IMR-90 (cell line): ENCODE measurements around the gene SSBP2. TPM values are rescaled to one million over a fixed set of nuclear protein-coding genes. Genes with fewer than 3 reads are reported as not detected.

Experiments
- ATAC-seq: fragments of 200-7000 bp; cut with Tn5 transposase; 2 replicates; pipeline ENCODE4 v1.9.1; 2020; ENCODE audit warnings: low read depth, mild to moderate bottlenecking, moderate library complexity
- BruUV-seq: library from RNA; stranded (reverse); fragments of 400-500 nt; replicated peaks from 2 replicates; lab custom pipeline; 2021; lab: Mats Ljungman, UMichigan
- CTCF ChIA-PET: fragments of 300-600 bp; formaldehyde crosslinking; extraction: SDS; loops from one replicate; lab custom pipeline; 2021; ENCODE audit warnings: antibody characterized with exemption; lab: Yijun Ruan, JAX
- POLR2A ChIA-PET: fragments of 300-600 bp; sonication (Branson Sonifier 250); formaldehyde crosslinking; loops from one replicate; lab custom pipeline; 2022; ENCODE audit warnings: antibody characterized with exemption; ENCODE audit not compliant: unreplicated experiment; lab: Charles Lee
- DNase-seq: peaks from one replicate; pipeline ENCODE4 v3.0.0; 2013
- H2AFZ ChIP-seq: replicated peaks from 2 replicates; pipeline ENCODE3; 2013; ENCODE audit warnings: low read length, mild to moderate bottlenecking; ENCODE audit not compliant: poor library complexity
- H2AK5ac ChIP-seq: 2 replicates; pipeline ENCODE4 v1.6.1; 2013; ENCODE audit warnings: low read depth, low read length, inconsistent platforms
- H2AK9ac ChIP-seq: replicated peaks from 2 replicates; pipeline ENCODE3; 2013; ENCODE audit warnings: mild to moderate bottlenecking, low read depth, low read length, moderate library complexity; ENCODE audit not compliant: poor library complexity
- H2BK120ac ChIP-seq: 2 replicates; pipeline ENCODE4 v1.6.1; 2013; ENCODE audit warnings: low read depth, low read length, inconsistent platforms
- H2BK15ac ChIP-seq: 3 replicates; pipeline ENCODE4 v1.6.1; 2013; ENCODE audit warnings: low read depth, low read length, inconsistent platforms
- H2BK20ac ChIP-seq: 2 replicates; pipeline ENCODE4 v1.6.1; 2013; ENCODE audit warnings: low read depth, mild to moderate bottlenecking, inconsistent platforms, low read length, moderate library complexity
- H2BK5ac ChIP-seq: 2 replicates; pipeline ENCODE4 v1.6.1; 2013; ENCODE audit warnings: mild to moderate bottlenecking, low read depth, low read length, inconsistent platforms; ENCODE audit not compliant: poor library complexity, severe bottlenecking
- H3K14ac ChIP-seq: replicated peaks from 2 replicates; pipeline ENCODE4 v1.6.1; 2013; ENCODE audit warnings: low read depth, low read length, inconsistent platforms
- H3K18ac ChIP-seq: 2 replicates; pipeline ENCODE4 v1.6.1; 2013; ENCODE audit warnings: low read depth, low read length, control low read depth
- H3K23ac ChIP-seq: 2 replicates; pipeline ENCODE4 v1.6.1; 2013; ENCODE audit warnings: low read depth, low read length, inconsistent platforms
- H3K27ac ChIP-seq: 2 replicates; pipeline ENCODE4 v1.5.1; 2013; ENCODE audit warnings: mild to moderate bottlenecking, control low read depth, low read length; ENCODE audit not compliant: insufficient read depth
- H3K27me3 ChIP-seq: 2 replicates; pipeline ENCODE4 v1.6.1; 2013; ENCODE audit warnings: low read length; ENCODE audit not compliant: control insufficient read depth, insufficient read depth
- H3K36me3 ChIP-seq: 2 replicates; pipeline ENCODE4 v1.6.1; 2013; ENCODE audit warnings: low read length, mixed read lengths; ENCODE audit not compliant: control insufficient read depth, insufficient read depth
- H3K4ac ChIP-seq: 2 replicates; pipeline ENCODE4 v1.6.1; 2013; ENCODE audit warnings: low read depth, low read length, inconsistent platforms
- H3K4me1 ChIP-seq: 2 replicates; pipeline ENCODE4 v1.6.1; 2013; ENCODE audit warnings: low read length, mixed read lengths; ENCODE audit not compliant: control insufficient read depth, insufficient read depth
- H3K4me2 ChIP-seq: 2 replicates; pipeline ENCODE4 v1.6.1; 2013; ENCODE audit warnings: low read depth, mild to moderate bottlenecking, control low read depth, low read length, moderate library complexity
- H3K4me3 ChIP-seq: 2 replicates; pipeline ENCODE4 v1.5.1; 2013; ENCODE audit warnings: low read depth, mild to moderate bottlenecking, control low read depth, low read length, moderate library complexity; ENCODE audit not compliant: insufficient read depth
- H3K56ac ChIP-seq: 2 replicates; pipeline ENCODE4 v1.6.1; 2013; ENCODE audit warnings: low read length, inconsistent platforms; ENCODE audit not compliant: insufficient read depth; ENCODE audit errors: extremely low read depth
- H3K79me1 ChIP-seq, 2 experiments: 2 replicates each; pipeline ENCODE4 v1.6.1; 2013; ENCODE audit warnings: low read length in 2 of 2, inconsistent platforms in 1 of 2, low read depth in 1 of 2
- H3K9ac ChIP-seq: 2 replicates; pipeline ENCODE4 v1.6.1; 2013; ENCODE audit warnings: low read depth, low read length, control low read depth
- H3K9me1 ChIP-seq: 2 replicates; pipeline ENCODE4 v1.6.1; 2013; ENCODE audit warnings: low read length, inconsistent platforms; ENCODE audit not compliant: insufficient read depth
- H3K9me3 ChIP-seq: 2 replicates; pipeline ENCODE4 v1.6.1; 2013; ENCODE audit warnings: low read length; ENCODE audit not compliant: control insufficient read depth, insufficient read depth
- H4K20me1 ChIP-seq: 2 replicates; pipeline ENCODE4 v1.6.1; 2013; ENCODE audit warnings: low read length, inconsistent platforms; ENCODE audit not compliant: insufficient read depth
- H4K5ac ChIP-seq: 2 replicates; pipeline ENCODE4 v1.6.1; 2013; ENCODE audit warnings: mild to moderate bottlenecking, low read depth, low read length, control low read depth
- H4K8ac ChIP-seq, 2 experiments: 2 replicates each; pipeline ENCODE4 v1.6.1; 2013; ENCODE audit warnings: low read depth in 2 of 2, low read length in 2 of 2, control low read depth in 1 of 2, inconsistent platforms in 1 of 2
- H4K91ac ChIP-seq: 2 replicates; pipeline ENCODE4 v1.6.1; 2013; ENCODE audit warnings: low read depth, low read length, inconsistent platforms; ENCODE audit not compliant: insufficient read depth
- CEBPB ChIP-seq: IDR thresholded peaks from 2 replicates; pipeline ENCODE4 v1.6.1; 2012; ENCODE audit warnings: low read depth, low read length, improper control_type of control experiment
- CHD1 ChIP-seq: IDR thresholded peaks from 2 replicates; pipeline ENCODE4 v1.6.1; 2012; ENCODE audit warnings: low read depth, low read length, improper control_type of control experiment
- CTCF ChIP-seq: conservative IDR thresholded peaks from 2 replicates; pipeline ENCODE4 v1.5.1; 2012; ENCODE audit warnings: mild to moderate bottlenecking, low read depth, low read length, improper control_type of control experiment
- ELK1 ChIP-seq: fragments of 150-350 bp; IDR thresholded peaks from 2 replicates; pipeline ENCODE4 v1.6.1; 2016; ENCODE audit warnings: low read depth, mild to moderate bottlenecking, low read length, moderate library complexity, borderline replicate concordance
- FOS ChIP-seq: fragments of 150-350 bp; IDR thresholded peaks from 2 replicates; pipeline ENCODE4 v1.6.1; 2016; ENCODE audit warnings: low read depth, low read length
- MAFK ChIP-seq: IDR thresholded peaks from 2 replicates; pipeline ENCODE4 v1.6.1; 2012; ENCODE audit warnings: low read depth, low read length, improper control_type of control experiment
- MAZ ChIP-seq: IDR thresholded peaks from 2 replicates; pipeline ENCODE4 v1.6.1; 2012; ENCODE audit warnings: low read depth, mild to moderate bottlenecking, low read length, improper control_type of control experiment, moderate library complexity, borderline replicate concordance
- NFE2L2 ChIP-seq: fragments of 150-350 bp; IDR thresholded peaks from 2 replicates; pipeline ENCODE4 v1.6.1; 2016; ENCODE audit warnings: low read depth, mild to moderate bottlenecking, low read length
- POLR2A ChIP-seq: IDR thresholded peaks from 2 replicates; pipeline ENCODE4 v1.6.1; 2012; ENCODE audit warnings: mild to moderate bottlenecking, low read depth, low read length
- RAD21 ChIP-seq: IDR thresholded peaks from 2 replicates; pipeline ENCODE4 v1.6.1; 2012; ENCODE audit warnings: low read length, improper control_type of control experiment
- RCOR1 ChIP-seq: IDR thresholded peaks from 2 replicates; pipeline ENCODE4 v1.6.1; 2012; ENCODE audit warnings: mild to moderate bottlenecking, low read length, improper control_type of control experiment; ENCODE audit not compliant: insufficient replicate concordance
- RFX5 ChIP-seq: IDR thresholded peaks from 2 replicates; pipeline ENCODE4 v1.8.0; 2012; ENCODE audit warnings: low read depth, mild to moderate bottlenecking, low read length, moderate library complexity
- SMC3 ChIP-seq: fragments of 150-350 bp; IDR thresholded peaks from 2 replicates; pipeline ENCODE4 v1.6.1; 2016; ENCODE audit warnings: low read depth, mild to moderate bottlenecking, antibody characterized with exemption, low read length, moderate library complexity
- USF2 ChIP-seq: fragments of 150-350 bp; IDR thresholded peaks from 2 replicates; pipeline ENCODE4 v1.6.1; 2017; ENCODE audit warnings: mild to moderate bottlenecking, antibody characterized with exemption, low read length, low read depth
- WGBS, 2 experiments: methylation state at CpG; one replicate each; pipeline versions ENCODE4 v1.1.5 to v1.1.7; 2013; ENCODE audit warnings: missing lambda C conversion rate in 2 of 2; ENCODE audit not compliant: insufficient read length in 1 of 2; ENCODE audit errors: extremely low coverage in 2 of 2; 5-methylcytosine and 5-hydroxymethylcytosine counted together
- dilution Hi-C: fragments of 300-500 bp; cut with HindIII; formaldehyde crosslinking; loops from one replicate; pipeline ENCODE4 v1.14.3; 2018; ENCODE audit warnings: low sequenced_read_pairs; ENCODE audit not compliant: unreplicated experiment
- in situ Hi-C: fragments of 300-500 bp; cut with MboI; formaldehyde crosslinking; loops from 3 replicates; pipeline ENCODE4 v1.14.3; 2019; ENCODE audit warnings: low sequenced_read_pairs, inconsistent platforms, mixed read lengths
- intact Hi-C: fragments of 100-400 bp; cut with micrococcal nuclease; formaldehyde crosslinking; loops from 2 replicates; pipeline ENCODE4 v1.10.0; 2022
- polyA plus RNA-seq, 3 experiments: library from polyadenylated mRNA; depleted of rRNA; stranded (reverse); fragments of >200 nt; gene quantifications; 2 replicates each; pipeline ENCODE4 v1.2.3, GENCODE V29; 2012; ENCODE audit warnings: low replicate concordance in 1 of 3
- total RNA-seq: library from RNA; depleted of rRNA; stranded (reverse); fragments of >200 nt; gene quantifications from 2 replicates; pipeline ENCODE4 v1.2.3, GENCODE V29; 2012

Gene SSBP2
- total and polyA plus RNA-seq, 2 of the 4 experiments (the other 2 are of a cell fraction), result 38.4 to 42.7 TPM

GRCh38 chr5:81519217-81519905 lies 231.5 kb downstream of the SSBP2 start:
- CTCF ChIA-PET, result interaction anchor here (0.7 kb wide), 1 partner anchor 34 kb away, joined by 3 read pairs; no protein-coding TSS in a partner anchor
- TF ChIP-seq RFX5 (no peak), CTCF (no peak), RCOR1 (no peak), MAZ (no peak), POLR2A (no peak), ELK1 (no peak), USF2 (no peak), RAD21 (no peak), CEBPB (no peak), SMC3 (no peak), CHD1 (no peak), NFE2L2 (no peak), FOS (no peak), MAFK (no peak)
- Histone ChIP-seq H4K5ac (no peak overlapping the region), H3K4me2 (no peak overlapping the region), H3K27ac (no peak overlapping the region), H3K79me1 (no peaks in the 10 kb centered on the region; a peak in 1 of 4 replicates), H2BK5ac (no peak overlapping the region), H3K4me1 (no peaks in the 10 kb centered on the region), H4K8ac (no peak overlapping the region), H4K91ac (no peak overlapping the region), H3K23ac (no peak overlapping the region), H3K4ac (no peak overlapping the region), H2AK5ac (no peak overlapping the region), H2BK120ac (no peak overlapping the region), H3K18ac (no peak overlapping the region), H3K27me3 (no peaks in the 10 kb centered on the region), H2BK20ac (no peak overlapping the region), H3K9me1 (no peaks in the 10 kb centered on the region), H3K14ac (no peak overlapping the region), H3K9ac (no peak overlapping the region), H2BK15ac (no peak overlapping the region), H2AK9ac (no peak overlapping the region), H2AFZ (no peak overlapping the region), H4K20me1 (no peaks in the 10 kb centered on the region), H3K36me3 (no peaks in the 10 kb centered on the region), H3K56ac (no peak overlapping the region), H3K4me3 (no peak overlapping the region), H3K9me3 (no peaks in the 10 kb centered on the region)
- WGBS, 2 experiments, result no CpG with 5 or more reads among the region's 2 CpGs
- in situ Hi-C loops, result loop anchor here (25.0 kb wide), 1 partner anchor 643 kb away; no protein-coding TSS in a partner anchor
- DNase-seq (no peak), ATAC-seq (no peak)
- no TSS peak for BruUV-seq
- intact Hi-C loops, result no loop called here
- POLR2A ChIA-PET, result no interaction called here
- dilution Hi-C loops, result no loop called here
